Activated naive CD4-positive, alpha-beta T cell treated with anti-CD3 and anti-CD28 coated beads, Interleukin-2, amount 50 U/mL, for 16 hours (primary cell): ENCODE data around the gene CD69.
"Not testable (repeated sequence)": the region's sequence is repeated elsewhere in the genome, so short reads cannot be mapped to it uniquely, and the experiment has no call there.

ENCODE experiments used
- DNase-seq: peaks from one replicate; pipeline ENCODE4 v3.0.0-alpha.2; 2020

Gene CD69

GRCh38 chr12:9745199-9745598, 15.5 kb downstream of the CD69 start:
- DNase-seq: no peak

- no peak for DNase-seq
Measured at GRCh38 chr12:9742661-9743060, 18.0 kb downstream of the CD69 start.

- DNase-seq: peak; percentile 66
Measured at GRCh38 chr12:9741726-9742125, 19.0 kb downstream of the CD69 start.

GRCh38 chr12:9740106-9740750, 20.5 kb downstream of the CD69 start:
- DNase-seq: no peak

- DNase-seq: not testable (repeated sequence)
Measured at GRCh38 chr12:9739404-9740105, 21.1 kb downstream of the CD69 start.

GRCh38 chr12:9738905-9739304, 21.8 kb downstream of the CD69 start:
- not testable (repeated sequence) for DNase-seq

GRCh38 chr12:9736936-9737705, 23.6 kb downstream of the CD69 start:
- no peak for DNase-seq

- no peak for DNase-seq
Measured at GRCh38 chr12:9735601-9736000, 25.1 kb downstream of the CD69 start.

GRCh38 chr12:9732921-9733461, 27.7 kb downstream of the CD69 start, which contains the start of gene CLECL1:
TSS of gene CLECL1 (minus strand) at chr12:9733097.
- no peak for DNase-seq

GRCh38 chr12:9731797-9732196, 28.9 kb downstream of the CD69 start:
- DNase-seq: no peak

- no peak for DNase-seq
Measured at GRCh38 chr12:9731393-9731792, 29.3 kb downstream of the CD69 start.

- DNase-seq: no peak
Measured at GRCh38 chr12:9730591-9730990, 30.1 kb downstream of the CD69 start.

- DNase-seq: no peak
Measured at GRCh38 chr12:9730011-9730410, 30.7 kb downstream of the CD69 start.

- DNase-seq: no peak
Measured at GRCh38 chr12:9729082-9729481, 31.6 kb downstream of the CD69 start.

- DNase-seq: no peak
Measured at GRCh38 chr12:9727813-9728212, 32.9 kb downstream of the CD69 start.

- no peak for DNase-seq
Measured at GRCh38 chr12:9725213-9725870, 35.4 kb downstream of the CD69 start.

- no peak for DNase-seq
Measured at GRCh38 chr12:9724023-9724422, 36.7 kb downstream of the CD69 start.

GRCh38 chr12:9721394-9722092, 39.2 kb downstream of the CD69 start:
- DNase-seq: no peak

GRCh38 chr12:9719790-9720189, 40.9 kb downstream of the CD69 start:
- no peak for DNase-seq

- no peak for DNase-seq
Measured at GRCh38 chr12:9718968-9719367, 41.7 kb downstream of the CD69 start.

- no peak for DNase-seq
Measured at GRCh38 chr12:9717070-9717925, 43.4 kb downstream of the CD69 start.
